Measurements from ENCODE around the gene CAMK1G.

Gene CAMK1G

GRCh38 chr1:209583408-209583807 is at the start of gene CAMK1G:
TSS of gene CAMK1G (plus strand) at chr1:209583714. CDS start at chr1:209594984, 11,270 bp downstream.
- no peak for DNase-seq

- peak in 1 of 2 experiments; percentile 13 for DNase-seq
These were observed 48.8 kb upstream of the CAMK1G start for GRCh38 chr1:209534496-209535250.

GRCh38 chr1:209536843-209537242 is 46.7 kb upstream of the CAMK1G start:
- no peak for DNase-seq

GRCh38 chr1:209537336-209538114 is 46.0 kb upstream of the CAMK1G start:
- no peak for DNase-seq

- no peak for DNase-seq
These were observed 43.9 kb upstream of the CAMK1G start for GRCh38 chr1:209539576-209539975.

GRCh38 chr1:209542585-209542984 is 40.9 kb upstream of the CAMK1G start:
- no peak for DNase-seq

GRCh38 chr1:209544098-209544497 is 39.4 kb upstream of the CAMK1G start:
- DNase-seq, result no peak

GRCh38 chr1:209545423-209545822 is 38.1 kb upstream of the CAMK1G start:
- no peak for DNase-seq

GRCh38 chr1:209546390-209547085 is 37.0 kb upstream of the CAMK1G start:
- no peak for DNase-seq

GRCh38 chr1:209547626-209548025 is 35.9 kb upstream of the CAMK1G start:
- DNase-seq, result no peak

- peak in 1 of 2 experiments; percentile 25 for DNase-seq
These were observed 33.9 kb upstream of the CAMK1G start for GRCh38 chr1:209549443-209550205.

GRCh38 chr1:209550519-209550918 is 33.0 kb upstream of the CAMK1G start:
- no peak for DNase-seq

- no peak for DNase-seq
These were observed 30.9 kb upstream of the CAMK1G start for GRCh38 chr1:209552406-209553264.

GRCh38 chr1:209554761-209555611 is 28.5 kb upstream of the CAMK1G start:
- DNase-seq, result no peak

GRCh38 chr1:209556162-209556690 is 27.3 kb upstream of the CAMK1G start:
- no peak for DNase-seq

GRCh38 chr1:209557221-209557620 is 26.3 kb upstream of the CAMK1G start:
- no peak for DNase-seq

GRCh38 chr1:209560529-209560928 is 23.0 kb upstream of the CAMK1G start:
- DNase-seq, result no peak

- DNase-seq, result no peak
These were observed 22.6 kb upstream of the CAMK1G start for GRCh38 chr1:209560952-209561351.

GRCh38 chr1:209561532-209561931 is 22.0 kb upstream of the CAMK1G start:
- no peak for DNase-seq

- peak in 1 of 2 experiments; percentile 56 for DNase-seq
These were observed 18.7 kb upstream of the CAMK1G start for GRCh38 chr1:209564849-209565248.
